ENCODE data around the gene FBXO21.

- TF ChIP-seq, protein P1, sequence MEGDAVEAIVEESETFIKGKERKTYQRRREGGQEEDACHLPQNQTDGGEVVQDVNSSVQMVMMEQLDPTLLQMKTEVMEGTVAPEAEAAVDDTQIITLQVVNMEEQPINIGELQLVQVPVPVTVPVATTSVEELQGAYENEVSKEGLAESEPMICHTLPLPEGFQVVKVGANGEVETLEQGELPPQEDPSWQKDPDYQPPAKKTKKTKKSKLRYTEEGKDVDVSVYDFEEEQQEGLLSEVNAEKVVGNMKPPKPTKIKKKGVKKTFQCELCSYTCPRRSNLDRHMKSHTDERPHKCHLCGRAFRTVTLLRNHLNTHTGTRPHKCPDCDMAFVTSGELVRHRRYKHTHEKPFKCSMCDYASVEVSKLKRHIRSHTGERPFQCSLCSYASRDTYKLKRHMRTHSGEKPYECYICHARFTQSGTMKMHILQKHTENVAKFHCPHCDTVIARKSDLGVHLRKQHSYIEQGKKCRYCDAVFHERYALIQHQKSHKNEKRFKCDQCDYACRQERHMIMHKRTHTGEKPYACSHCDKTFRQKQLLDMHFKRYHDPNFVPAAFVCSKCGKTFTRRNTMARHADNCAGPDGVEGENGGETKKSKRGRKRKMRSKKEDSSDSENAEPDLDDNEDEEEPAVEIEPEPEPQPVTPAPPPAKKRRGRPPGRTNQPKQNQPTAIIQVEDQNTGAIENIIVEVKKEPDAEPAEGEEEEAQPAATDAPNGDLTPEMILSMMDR (optimal IDR thresholded peaks at IDR 0.05 in 1 of 3, IDR thresholded peaks at IDR 0.05 in 1 of 3, conservative IDR thresholded peaks at IDR 0.05 in 1 of 3; ENCODE audit: extremely low read depth in 1 of 3, insufficient read depth in 2 of 3, low read length in 3 of 3), result no peak
- no peak for TF ChIP-seq EZH2 (IDR thresholded peaks at IDR 0.05; ENCODE audit: low read length)
Observed at GRCh38 chr12:117226505-117226904, 36.2 kb upstream of the FBXO21 start.
